ENCODE data around the gene KLHL1.
"Not testable (repeated sequence)": the region's sequence is repeated elsewhere in the genome, so short reads cannot be mapped to it uniquely, and the experiment has no call there.

The KLHL1 gene, protein sequence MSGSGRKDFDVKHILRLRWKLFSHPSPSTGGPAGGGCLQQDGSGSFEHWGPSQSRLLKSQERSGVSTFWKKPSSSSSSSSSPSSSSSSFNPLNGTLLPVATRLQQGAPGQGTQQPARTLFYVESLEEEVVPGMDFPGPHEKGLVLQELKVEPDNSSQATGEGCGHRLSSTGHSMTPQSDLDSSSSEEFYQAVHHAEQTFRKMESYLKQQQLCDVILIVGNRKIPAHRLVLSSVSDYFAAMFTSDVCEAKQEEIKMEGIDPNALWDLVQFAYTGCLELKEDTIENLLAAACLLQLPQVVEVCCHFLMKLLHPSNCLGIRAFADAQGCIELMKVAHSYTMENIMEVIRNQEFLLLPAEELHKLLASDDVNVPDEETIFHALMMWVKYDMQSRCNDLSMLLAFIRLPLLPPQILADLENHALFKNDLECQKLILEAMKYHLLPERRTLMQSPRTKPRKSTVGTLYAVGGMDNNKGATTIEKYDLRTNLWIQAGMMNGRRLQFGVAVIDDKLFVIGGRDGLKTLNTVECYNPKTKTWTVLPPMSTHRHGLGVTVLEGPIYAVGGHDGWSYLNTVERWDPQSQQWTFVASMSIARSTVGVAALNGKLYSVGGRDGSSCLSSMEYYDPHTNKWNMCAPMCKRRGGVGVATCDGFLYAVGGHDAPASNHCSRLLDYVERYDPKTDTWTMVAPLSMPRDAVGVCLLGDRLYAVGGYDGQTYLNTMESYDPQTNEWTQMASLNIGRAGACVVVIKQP

DNA sequence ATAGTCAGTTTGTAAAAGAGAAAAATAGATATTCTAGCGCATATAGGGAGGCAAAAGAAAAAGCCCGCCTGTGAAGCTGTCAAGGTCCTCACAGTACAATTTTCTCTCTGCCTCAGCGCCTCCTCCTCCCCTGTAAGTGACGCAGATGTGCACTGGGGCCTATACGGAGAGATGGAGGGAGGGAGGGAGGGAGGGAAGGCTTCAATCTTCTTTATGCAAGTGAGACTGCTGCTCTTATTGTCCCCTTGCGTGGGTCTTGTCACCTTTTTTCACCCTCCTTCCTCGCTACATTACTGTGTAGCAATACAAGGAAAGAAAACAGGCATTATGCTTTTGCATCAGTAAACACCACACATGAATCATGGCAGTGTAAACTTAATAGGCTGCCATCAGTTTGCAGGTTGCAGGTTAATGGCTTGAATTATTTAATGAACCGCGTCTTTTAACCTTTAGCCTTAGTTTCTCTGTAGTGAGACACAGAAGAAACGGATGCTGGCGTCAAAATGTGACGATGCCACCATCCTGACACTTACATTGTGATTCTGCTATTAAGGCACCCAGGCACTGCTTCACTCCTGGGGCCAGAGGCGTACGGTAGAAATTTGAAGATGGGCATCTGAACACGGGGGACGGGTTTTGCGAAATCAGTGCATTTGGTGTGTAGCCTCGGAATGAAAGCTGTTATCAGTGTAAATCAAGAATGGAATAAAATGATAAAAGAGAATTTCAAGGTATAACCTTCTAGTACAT, at the start of gene KLHL1:
KLHL1 (minus strand) TSS at position 97 of the 750 bp plus-strand sequence. CDS start 753 bp downstream, outside the sequence.
- DNase-seq: no peak

DNA sequence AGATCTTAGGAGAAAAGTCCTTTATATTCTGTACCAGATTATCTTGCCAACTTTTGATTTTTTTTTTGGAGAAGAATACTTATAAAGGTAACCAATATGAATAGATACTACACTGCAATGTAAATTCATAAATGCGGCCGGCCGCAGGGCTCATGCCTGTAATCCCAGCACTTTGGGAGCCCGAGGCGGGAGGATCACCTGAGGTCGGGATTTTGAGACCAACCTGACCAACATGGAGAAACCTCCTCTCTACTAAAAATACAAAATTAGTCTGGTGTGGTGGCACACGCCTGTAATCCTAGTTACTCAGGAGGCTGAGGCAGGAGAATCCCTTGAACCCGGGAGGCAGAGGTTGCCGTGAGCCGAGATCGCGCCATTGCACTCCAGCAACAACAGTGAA, 34.4 kb upstream of the KLHL1 start:
- not testable (repeated sequence) for DNase-seq

DNA sequence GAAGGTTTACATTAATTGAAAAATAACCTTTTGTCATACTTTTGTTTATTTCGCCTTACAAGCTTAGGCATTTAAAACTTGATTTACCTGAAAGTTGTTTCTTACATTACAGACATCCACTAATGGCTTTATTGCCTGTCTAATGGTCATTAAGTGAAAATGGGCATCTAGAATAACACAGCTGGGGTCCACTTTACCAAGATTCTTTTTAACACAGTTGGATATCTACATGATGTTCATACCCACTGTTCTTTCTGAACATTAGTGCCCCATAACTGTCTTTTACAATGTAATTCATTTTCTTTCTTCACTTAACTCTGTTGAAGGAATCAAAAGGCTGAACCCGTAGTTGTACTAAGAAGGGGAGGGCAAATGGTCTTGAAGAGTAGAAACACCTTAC, 19.8 kb upstream of the KLHL1 start:
- DNase-seq: no peak

DNA sequence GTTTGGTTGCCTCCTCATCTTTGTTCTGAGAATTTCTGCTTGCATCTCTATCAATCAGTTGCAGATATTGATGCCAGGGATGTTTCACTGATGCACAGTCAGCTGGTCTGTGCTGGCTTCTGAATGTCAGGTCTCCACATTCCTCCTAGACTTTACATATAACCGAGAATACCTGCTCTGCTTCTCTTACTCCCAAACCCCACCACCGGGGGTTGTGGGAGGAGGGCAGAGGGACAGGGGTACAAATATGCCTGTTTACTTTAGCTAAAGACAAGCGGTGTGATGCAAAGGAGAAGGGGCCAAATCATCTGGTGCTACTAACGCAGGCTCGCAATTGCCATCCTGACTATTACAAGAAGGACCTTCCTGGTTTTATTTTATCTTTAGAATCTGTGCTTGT, 17.4 kb upstream of the KLHL1 start:
- no peak for DNase-seq

DNA sequence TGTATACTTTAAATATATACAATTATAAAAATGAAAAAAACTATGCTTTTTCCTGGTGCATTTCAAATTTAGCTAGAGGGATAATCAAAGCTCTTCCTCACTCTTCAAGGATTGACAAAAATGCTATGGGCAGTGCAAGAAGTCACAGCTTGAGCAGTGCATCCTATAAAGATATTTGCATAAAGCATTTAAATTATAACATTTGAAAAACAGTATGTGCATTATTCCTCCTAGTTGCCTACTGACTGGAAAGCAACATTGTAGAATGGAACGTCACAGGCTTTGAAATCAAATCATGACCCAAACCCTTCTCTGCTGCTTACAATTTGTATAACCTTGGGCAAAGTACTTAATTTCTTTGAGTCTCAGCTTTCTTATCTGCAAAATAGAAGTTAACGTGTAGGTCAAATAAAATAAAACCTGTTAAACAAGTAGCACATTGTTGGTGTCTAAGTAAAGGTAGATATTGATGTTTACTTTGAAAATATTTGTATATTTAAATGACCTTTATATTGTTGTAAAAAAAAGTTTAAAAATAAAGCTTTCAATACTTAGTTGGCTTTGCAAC, 9.2 kb upstream of the KLHL1 start:
- DNase-seq: no peak

DNA sequence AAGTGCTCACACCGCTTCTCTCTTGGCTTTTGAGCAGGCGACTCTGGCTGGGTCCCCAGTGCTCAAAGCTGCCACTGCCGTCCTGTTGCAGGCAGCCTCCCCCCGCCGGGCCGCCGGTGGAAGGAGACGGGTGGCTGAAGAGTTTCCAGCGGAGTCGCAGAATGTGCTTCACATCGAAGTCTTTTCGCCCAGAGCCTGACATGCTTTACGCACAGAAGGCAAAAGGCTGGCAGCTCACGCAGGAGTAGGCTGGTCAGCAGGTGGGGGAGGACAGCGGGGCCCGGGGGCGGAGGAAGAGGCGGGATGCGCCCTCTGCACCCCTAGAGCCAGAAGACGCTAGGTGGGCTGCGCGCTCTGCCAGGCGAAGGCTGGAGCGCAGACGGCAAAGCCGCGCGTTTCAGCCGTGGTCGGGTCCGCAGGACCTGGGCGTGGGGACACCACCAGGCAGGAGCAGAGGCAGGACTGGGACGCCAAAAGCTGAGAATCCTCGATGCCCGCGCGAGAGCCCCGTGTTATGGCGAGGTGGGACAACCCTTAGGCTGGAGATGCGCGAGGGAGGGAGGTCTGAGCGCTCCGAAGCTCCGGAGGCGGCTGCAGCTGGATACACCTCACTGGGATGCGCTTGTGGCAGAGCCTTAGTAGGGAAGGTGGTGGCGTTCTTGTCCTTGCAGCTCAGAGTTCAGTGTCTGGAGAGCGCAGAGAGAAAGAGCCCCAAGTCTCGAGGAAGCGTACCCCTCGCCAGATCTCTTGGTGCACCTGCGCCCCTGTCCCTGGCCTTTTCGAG, 562 bp downstream of the KLHL1 start, which contains the start of gene ATXN8OS:
ATXN8OS (plus strand) TSS at position 329 of the 784 bp plus-strand sequence.
- no peak for DNase-seq

DNA sequence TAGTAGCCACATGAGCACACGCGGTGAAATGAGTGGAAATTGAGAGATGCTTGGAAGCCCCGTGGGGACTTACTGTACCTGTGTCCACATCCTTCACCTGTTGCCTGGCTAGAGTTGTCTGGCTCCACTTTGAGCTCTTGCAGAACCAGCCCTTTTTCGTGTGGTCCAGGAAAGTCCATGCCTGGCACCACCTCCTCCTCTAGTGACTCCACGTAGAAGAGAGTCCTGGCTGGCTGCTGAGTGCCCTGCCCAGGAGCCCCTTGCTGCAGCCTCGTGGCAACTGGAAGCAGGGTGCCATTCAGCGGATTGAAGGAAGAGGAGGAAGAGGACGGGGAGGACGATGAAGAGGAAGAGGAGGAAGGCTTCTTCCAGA, 1.1 kb downstream of the KLHL1 start:
- DNase-seq: no peak

DNA sequence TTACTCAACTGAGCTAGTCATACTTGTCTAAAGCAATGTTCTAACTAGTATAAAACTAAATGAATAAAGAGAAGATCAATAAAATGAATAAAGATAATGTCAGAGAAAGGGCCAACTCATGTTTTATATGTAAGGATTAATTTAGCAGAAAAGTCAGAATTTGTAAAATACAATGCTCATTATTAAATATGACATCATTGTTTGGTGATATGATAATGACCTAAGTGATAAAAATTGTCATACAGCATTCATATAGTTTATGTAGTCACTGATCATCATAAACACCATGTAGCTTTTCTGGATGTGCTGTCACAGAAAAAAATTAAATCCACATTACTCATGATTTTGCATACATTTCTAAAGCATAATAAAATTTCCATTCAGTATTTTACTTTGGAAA, 3.8 kb downstream of the KLHL1 start:
- no peak for DNase-seq

DNA sequence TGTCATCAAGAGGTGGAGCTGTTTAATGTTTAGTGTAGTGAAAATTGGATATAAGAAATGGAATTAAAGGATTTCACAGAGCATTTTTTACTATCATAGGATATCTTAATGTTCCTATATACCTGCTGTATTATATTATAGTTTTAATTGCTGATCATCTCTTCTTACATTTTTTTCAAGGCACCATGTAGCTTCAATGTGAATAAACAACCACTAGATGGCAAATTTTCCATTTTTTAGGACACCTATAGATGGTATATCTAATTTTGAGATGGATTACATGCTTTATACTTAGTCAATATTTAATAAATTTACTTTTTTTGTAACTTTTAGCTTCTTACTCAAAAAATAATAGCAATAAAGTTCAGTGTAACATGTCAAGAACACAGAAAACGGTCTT, 9.6 kb downstream of the KLHL1 start:
- no peak for DNase-seq

DNA sequence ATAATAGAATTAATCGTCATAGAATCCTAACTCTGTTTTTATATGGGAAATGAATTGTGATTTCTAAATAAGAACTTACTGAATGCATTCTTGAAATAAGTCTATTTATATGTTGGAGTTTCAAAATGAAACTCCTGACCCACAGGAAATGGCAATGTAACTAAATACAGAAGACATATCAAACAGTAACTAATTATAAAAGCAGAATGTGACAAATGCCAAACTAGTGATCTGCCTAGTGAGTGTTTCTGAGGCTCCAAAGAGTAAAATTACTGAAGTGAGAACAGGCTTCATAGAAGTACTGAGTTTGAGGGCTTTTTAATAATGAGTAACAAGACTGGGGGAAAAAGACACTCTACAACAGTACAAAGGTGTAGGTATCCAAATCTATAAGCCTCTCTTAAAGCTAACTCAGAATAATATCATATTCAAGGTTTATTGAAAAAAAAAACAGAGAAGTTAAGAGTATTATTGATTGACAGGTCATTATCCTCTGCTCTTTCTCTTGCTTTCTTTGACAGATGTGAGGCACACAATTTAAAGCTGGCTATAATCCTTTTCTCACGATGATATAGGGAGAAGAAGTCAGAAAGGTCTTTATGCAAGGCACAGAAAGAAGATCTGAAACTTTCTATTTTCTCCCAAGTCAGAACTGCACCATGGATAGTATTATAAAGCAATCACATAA, 18.1 kb downstream of the KLHL1 start:
- DNase-seq: no peak

DNA sequence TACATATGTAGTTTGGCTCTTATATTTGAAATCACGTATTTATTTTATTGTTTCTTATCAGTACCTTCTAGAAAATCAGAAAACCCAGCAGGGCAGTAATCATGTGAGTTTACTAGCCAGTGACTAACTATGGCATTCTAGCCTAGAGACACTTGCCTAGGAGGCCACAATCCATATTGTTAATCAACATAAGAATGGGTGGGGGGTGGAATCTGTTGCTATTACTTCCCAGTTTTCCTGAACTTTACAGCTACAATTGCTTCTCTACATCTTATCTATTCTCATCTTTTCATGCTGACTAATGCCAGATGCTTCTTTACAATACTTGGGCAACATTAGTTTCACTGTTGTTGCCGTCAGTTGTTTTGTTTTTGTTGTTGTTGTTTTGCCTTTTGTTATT, 19.3 kb downstream of the KLHL1 start:
- no peak for DNase-seq

DNA sequence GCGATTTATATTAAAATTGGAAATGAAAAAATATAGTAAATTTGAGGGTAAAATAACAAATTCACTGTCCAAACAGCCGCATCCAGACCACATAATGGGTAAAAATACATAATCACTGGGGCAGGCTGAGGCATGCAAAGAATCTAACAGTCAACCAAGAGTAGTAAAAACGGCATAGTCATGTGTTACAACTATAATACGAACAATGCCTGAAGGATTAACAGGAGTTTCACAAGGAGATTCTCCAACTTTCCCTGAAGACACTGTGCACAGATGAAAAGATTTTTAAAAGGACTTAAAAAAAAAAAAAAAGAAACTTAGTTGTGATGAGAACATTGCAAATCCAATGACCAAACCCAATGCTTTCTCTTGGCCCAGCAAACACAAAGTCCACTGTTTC, 21.0 kb downstream of the KLHL1 start:
- no peak for DNase-seq

DNA sequence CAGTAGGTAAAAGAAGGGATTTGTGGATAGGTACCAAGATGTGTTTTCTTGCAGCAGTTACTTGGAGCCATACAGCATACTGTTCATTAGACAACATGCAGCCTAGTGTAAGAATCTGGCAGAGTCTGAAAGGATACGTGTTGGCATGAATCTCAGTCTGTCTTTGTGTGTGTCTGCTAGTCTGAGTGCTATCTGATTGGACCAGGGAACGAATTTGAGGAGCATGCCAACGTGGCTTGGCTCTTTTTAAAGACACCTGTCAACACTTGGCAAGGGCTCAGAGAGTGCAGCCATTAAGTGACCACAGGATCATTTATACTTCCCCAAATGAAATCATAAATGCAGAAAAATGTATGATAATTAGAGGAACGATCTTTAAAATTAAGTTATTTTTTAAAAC, 28.2 kb downstream of the KLHL1 start:
- DNase-seq: no peak

DNA sequence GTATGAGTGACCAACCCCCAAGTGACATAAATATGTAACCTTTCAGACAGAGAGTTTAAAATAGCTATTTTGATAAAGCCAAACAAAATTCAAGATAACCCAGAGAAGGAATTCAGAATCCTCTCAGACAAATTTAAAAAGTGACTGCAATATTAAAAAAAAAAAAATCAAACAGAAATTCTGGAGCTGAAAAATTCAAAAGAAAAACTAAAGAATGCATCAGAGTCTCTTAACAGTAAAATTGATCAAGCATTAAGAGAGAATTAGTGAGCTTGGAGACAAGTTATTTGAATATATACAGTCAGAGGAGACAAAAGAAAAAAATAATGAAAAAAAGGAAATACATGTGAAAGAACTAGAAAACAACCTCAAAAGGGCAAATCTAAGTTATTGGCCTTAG, 53.7 kb downstream of the KLHL1 start:
- no peak for DNase-seq

DNA sequence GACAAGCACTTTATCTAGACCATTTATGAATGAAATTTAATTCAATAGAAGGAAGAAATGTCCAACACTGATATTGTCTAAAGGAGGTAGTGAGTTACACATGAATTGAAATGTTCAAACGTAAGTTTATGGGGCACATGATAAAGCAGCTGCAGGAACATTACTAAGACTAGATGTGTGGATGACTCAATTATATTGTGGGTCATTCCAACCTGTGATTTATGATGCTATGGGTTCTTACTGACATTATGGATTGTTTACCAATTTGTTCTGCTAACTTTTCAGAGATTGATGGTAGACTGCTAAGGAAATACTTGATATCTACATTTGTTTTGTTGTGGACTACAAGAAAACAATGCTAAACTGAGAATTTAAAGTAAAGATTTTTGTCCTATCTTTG, 56.7 kb downstream of the KLHL1 start:
- no peak for DNase-seq

DNA sequence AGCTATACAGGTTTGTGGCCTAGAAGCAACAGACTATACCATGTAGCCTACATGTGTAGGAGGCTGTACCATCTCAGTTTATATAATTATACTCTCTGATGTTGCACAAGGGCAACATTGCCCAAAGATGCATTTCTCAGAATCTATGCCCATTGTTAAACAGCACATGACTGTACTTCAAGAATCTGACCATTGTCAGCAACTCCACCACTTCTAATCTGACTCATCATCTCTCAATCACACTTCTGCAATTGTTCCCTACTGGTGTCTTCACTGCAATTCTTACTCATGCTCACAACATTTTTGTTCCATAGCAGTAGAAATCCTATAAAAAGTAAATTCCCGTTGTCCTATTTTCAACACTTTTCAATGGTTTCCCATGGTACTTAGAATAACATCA, 64.6 kb downstream of the KLHL1 start:
- no peak for DNase-seq

DNA sequence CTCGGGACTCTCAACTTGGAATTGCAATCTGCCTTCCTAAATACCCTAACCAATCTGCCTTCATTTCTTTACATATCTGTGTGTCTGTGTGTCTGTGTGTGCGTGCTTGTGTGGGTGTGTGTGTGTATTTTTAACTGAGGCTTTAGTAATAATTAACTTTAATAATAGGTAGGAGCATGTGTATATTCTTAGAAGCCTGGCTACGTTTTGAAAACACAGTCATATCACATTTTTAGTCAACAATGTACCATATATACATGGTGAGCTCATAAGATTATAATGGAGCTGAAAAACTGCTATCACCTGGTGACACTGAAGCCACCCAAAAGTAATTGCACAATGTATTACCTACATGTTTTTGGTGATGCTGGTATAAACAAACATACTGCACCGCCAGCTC, 66.1 kb downstream of the KLHL1 start:
- DNase-seq: no peak

DNA sequence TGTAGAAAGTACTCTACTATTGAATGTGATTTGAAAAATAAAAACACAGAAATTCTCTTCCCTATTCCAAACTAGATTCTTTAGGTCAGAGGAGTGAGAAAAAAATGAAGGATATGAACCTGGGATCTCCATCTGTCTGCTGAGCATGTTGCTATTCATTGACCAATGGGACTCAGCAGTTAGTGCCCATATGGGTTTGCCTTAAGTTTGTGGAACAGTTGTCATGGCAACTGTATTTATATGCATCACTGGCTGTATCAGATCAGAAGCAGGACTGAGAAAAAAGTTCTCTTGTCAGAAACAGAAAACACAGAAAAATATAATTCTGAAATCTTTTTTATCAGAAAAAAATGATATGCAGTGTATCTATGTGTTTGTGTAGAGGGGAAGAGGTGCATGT, 74.0 kb downstream of the KLHL1 start:
- DNase-seq: no peak

DNA sequence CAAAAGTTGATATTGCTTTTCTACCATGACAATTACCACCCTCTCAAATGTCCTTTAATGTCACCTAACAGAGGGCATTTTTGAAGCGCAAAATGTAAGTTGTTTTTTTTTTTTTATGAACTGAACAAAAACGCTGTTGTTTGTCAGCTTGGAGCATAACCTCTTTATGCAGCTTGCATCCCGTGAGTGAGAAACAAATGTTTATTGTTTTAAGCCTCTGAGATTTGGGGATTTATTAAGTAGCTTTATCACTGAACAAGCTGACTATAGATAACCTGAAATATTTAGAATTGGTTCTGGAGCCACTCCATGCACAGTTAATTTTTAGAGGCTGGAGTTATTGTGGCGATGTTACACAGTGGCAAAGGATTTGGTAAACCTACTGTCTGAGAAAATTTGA, 80.7 kb downstream of the KLHL1 start:
- no peak for DNase-seq

DNA sequence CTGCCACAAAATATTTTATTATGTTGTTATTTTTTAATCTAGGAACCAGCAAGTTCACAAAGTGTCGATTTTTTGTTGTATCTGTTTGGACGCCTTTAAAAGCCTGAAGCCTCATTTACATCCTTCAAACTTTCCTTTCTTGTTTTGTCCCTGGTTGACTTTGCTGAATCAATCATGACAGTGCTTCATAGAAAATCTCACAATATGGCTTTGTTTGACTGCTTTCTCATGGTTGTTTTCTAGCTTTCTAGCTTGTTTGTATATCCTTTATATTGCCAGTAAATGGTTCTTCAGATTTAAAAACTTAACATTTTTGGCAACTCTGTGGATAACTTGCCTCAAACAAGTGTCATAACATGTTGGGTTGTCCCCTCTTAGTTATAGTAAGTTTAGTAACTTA, 84.7 kb downstream of the KLHL1 start:
- no peak for DNase-seq

DNA sequence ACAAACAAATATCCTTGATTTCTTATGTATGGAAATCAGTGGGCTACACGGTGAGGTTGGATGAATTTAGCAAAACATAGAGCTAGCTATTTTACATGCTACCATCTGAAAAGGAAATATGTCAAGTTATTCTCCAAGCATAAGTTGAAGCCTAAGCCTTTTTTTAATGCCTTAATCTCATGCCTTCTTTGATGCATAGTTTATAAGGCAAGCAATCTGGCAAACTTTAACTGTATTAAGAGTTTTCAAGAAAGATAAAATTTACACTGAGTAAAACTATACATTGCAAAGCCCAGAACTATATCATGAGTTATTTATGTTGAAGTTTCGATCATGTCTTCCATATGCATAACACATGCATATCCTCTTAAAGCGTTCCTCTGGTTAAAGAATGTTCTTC, 85.6 kb downstream of the KLHL1 start:
- DNase-seq: no peak

DNA sequence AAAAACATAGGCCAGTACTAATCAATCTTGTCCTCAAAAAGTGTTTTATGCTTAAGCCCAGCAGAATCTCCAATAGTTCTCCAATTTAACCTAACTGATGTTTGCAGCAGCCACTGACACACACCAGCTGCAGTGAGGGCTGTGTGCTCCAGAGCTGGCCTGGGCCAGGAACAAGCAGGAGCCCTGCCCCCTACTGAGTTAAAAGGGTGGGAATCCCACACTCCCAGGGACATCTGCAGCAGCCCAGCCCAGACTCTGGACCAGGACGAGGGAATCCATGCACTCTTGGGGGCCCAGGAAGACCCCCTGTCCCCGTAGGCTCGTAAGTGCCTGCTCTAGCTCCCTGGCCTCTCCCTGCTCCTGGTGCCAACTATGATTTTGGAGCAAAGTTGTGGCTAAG, 92.1 kb downstream of the KLHL1 start:
- no peak for DNase-seq

Data from hematopoietic multipotent progenitor cell treated with erythropoietin and hydrocortisone succinate and interleukin-3 and kit ligand, for 8 days (in vitro differentiated cells).